Choroid plexus epithelial cell (primary cell): ENCODE data around the gene TYR.
A peak's percentile ranks its signal among the peaks of the same experiment; 100 is the strongest.
"Not testable (repeated sequence)": the region's sequence is repeated elsewhere in the genome, so short reads cannot be mapped to it uniquely, and the experiment has no call there.

ENCODE experiments used
- DNase-seq: peaks from one replicate; pipeline ENCODE4 v3.0.0-alpha.2; 2010; ENCODE audit warnings: low read depth
- H3K4me3 ChIP-seq: 2 replicates; pipeline ENCODE4 v1.5.1; 2011; ENCODE audit warnings: low read depth, mild to moderate bottlenecking, control low read depth, low read length, moderate library complexity
- CTCF ChIP-seq: conservative IDR thresholded peaks from 2 replicates; pipeline ENCODE4 v1.5.1; 2011; ENCODE audit warnings: low read depth, mild to moderate bottlenecking, control low read depth, inconsistent platforms, low read length, moderate library complexity

TYR gene

DNA sequence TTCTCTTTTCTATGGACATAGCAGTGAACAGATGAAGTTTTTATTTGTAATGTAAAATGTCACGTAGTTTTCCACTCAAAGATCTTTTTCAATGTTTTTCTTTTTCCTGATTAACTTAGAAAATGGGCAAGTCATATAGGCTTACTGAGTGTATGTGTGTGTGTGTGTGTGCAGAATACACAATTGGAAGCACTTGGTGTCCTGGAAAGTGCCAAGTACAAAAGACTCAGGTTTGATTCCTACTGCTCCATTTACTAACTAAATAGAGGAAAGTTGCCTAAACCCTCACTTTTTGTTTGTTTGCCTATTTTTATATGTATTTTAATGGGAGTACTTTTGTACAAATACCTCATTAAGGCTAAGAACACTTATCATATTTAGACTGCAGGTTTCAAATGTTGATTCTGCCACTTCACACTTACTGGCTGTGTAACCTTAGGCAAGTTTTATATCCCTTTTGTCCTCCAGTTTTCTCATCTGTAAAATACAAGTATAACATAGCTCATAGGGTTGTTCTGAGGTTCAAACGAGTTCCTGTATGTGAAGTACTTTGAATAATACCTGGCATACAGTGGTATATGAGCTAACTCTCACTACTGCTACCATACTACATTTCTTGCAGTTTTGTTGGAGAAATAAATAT is 90.1 kb downstream of the TYR start:
- no peak overlapping the region for H3K4me3 ChIP-seq
- no peak for TF ChIP-seq CTCF
- no peak for DNase-seq

DNA sequence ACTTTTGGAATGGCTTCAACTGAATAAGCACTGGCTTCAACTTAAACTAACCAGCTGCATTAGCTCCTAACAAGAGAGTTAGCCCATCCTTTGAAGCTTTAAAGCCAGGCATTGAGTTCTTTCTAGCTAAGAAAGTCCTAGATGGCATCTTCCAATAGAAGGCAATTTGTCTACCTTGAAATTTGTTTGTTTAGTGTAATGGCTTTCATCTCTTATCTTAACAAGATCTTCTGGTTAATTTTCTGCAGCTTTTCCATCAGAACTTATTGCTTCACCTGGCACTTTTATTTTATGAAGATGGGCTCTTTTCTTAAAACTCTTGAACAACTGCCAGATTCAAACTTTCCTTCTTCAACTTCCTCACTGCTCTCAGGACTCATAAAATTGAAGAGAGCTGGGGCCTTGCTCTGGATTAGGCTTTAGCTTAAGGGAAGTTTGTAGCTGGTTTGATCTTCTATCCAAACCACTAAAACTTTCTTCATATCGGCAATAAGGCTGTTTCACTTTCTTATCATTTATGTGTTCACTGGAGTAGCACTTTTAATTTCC is 94.9 kb downstream of the TYR start:
- not testable (repeated sequence) for DNase-seq, H3K4me3 ChIP-seq

DNA sequence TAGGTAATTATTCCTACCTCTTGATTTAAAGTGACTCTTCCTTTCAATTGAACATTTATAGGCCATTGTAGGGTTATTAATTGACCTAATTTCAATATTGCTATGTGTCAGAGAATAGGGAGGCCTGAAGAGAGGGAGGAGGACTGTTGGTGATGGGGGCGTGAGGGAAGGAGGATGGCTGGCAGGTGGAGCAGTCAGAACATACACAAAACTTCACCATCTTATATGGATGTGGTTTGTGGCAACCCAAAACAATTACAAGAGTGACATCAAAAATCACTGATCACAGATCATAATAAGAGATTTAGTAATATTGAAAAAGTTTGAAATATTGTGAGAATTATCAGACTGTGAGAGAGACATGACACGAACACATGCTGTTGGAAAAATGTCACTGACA is 95.5 kb downstream of the TYR start:
- not testable (repeated sequence) for DNase-seq, H3K4me3 ChIP-seq

GRCh38 chr11:89275966-89276365 is 98.3 kb downstream of the TYR start:
- DNase-seq, result no peak
- no peak for TF ChIP-seq CTCF
- no peak overlapping the region for H3K4me3 ChIP-seq

GRCh38 chr11:89279176-89279575 is 101.5 kb downstream of the TYR start:
- TF ChIP-seq CTCF, result no peak

DNA sequence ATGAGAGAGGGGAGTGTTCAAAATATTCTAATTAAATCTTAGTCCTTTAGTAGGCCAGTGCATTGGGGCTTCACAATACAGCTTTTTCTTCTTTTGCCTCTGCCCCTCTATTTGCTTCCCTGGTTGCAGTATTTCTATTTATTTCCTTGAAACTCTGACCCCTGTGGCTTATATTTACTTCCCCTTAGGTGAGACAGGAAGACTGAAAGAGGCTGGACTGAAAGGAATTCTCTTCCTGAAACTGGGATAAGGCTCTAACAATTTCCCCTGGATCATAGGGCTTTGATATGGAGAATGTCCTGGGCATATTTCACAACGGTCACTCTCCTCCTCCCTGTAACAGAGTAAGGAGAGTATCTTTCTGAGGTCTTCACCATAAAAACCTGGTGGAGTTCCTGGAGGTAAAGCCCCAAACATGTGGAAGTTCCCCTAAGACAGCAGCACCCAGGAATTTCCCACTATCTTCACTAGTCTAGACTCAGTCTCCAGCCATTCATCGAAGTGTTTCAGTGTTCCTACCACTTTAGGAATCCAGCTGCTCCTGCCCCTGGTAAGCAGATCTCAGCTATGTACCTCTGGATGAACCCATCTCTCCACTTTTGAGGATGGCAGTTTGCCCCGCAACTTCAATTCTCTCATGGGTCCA is 103.5 kb downstream of the TYR start:
- not testable (repeated sequence) for DNase-seq, H3K4me3 ChIP-seq

More at GRCh38 chr11:89279176-89279575, 101.5 kb downstream of the TYR start:
- no peak overlapping the region for H3K4me3 ChIP-seq
- no peak for DNase-seq

GRCh38 chr11:89286601-89287000 is 108.9 kb downstream of the TYR start:
- DNase-seq, H3K4me3 ChIP-seq: not testable (repeated sequence)

DNA sequence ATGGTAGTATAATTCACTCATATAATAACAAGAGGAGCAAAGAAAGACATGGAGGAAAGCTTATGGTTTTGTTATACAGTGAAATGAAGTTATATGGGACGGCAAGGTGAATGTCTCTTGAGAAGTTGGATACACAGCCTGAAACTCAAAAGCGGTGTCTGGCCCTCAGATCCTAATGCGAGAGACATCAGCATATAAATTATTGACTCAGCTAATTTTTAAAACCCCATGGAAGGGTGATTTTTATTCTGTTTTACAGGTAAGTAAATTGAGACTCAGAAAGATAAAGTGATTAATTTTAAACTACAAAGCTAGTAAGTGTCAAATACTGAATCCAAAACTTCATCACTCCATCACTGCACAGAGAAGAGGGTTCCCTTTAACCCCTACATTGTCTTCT is 110.3 kb downstream of the TYR start:
- not testable (repeated sequence) for H3K4me3 ChIP-seq, DNase-seq

DNA sequence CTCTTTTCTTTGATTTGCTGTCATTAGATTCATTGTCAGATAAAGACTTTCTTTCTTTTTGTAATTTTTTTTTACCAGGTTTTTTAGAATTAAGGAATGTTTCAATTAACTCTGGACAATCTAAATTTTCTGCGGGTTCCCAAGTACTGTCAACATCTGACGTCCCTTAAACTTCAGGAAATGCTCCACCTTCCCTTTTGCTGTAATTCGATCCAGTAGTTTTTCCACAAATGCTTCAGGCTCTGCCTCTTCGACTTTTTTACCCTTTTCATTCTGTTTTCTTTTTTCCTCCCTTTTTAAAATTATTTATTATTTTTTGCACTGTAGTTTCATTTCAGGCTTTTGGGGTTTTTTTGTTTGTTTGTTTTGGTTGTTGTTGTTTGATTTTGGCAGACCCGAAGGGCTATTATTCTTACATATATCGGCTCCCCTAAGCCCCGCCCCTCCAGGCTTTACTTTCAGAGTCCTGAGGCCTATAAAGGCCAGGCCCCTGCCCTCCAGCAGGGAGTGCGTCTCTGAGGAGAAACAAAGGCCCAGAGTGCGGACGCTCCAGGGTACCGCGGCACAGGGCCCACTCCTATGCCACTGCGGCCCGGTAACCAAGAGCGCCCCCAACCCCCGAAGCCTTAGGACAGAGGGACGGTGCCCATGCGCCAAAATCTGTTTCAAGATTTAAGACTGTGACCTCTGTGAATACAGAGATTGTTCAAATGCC is 116.4 kb downstream of the TYR start:
- no peak for TF ChIP-seq CTCF
- peak overlapping the region; percentile 57 for H3K4me3 ChIP-seq
- peak; percentile 58 for DNase-seq

GRCh38 chr11:89295023-89295422 is 117.3 kb downstream of the TYR start:
- not testable (repeated sequence) for H3K4me3 ChIP-seq, DNase-seq

GRCh38 chr11:89303029-89303428 is 125.4 kb downstream of the TYR start:
- peak; percentile 8 for DNase-seq
- not testable (repeated sequence) for H3K4me3 ChIP-seq

GRCh38 chr11:89308272-89308671 is 130.6 kb downstream of the TYR start:
- not testable (repeated sequence) for H3K4me3 ChIP-seq, DNase-seq

DNA sequence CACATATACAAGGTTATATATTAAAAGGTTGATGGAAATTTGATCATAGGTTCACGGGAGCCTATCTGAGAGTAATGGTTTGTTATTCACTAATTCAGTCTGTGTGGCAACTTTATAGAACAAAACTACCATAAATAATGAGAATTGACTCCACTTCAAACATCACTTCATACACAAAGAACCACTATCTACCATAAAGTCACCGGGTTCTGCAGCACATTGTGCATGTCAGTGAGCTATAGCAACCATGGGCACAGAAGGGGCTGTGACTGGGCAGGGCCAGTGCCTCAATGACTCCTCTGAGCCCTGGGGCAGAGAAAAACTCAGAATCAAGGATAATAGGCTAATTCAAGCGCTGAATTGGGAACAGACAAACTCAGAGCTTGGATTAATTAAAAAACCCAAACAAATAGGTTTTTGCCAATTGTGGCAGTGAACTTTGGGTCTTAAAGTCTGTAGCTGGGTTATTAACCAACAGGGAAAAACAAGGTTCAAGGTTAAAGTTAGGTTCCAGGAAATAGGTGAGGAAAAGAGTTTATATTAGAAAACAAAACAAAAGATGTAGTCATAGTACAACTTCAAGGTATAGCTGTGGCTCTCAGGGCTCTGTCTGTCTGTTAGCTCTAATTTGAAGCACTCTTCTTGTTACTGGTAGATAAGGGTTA is 131.8 kb downstream of the TYR start:
- not testable (repeated sequence) for H3K4me3 ChIP-seq, DNase-seq

DNA sequence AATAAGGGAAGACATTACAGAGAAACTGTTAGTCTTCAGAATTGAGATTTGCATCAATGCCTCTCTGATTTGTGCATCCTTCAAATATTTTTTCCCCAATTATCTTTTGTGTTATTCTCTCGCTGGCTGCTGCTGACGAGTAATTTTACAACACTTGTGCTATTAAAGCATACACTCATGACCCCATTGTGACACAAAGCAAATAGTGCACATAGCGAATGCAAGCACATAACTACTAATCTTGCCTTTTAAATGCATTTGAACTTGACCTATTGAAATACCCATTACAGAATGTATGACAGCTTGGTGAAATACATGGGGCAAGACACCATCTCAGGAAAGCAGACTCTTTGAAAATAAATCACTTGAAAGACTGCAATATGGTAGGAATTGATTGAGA is 132.9 kb downstream of the TYR start:
- H3K4me3 ChIP-seq, DNase-seq: not testable (repeated sequence)
